HG02884 (cell line): Measurements from ENCODE around the gene MAD1L1.

Experiments
- ATAC-seq: cut with Tn5 transposase; IDR thresholded peaks from one replicate; pipeline ENCODE4 v1.9.1; 2021; ENCODE audit warnings: mild to moderate bottlenecking, moderate library complexity; ENCODE audit not compliant: unreplicated experiment

MAD1L1 gene

DNA sequence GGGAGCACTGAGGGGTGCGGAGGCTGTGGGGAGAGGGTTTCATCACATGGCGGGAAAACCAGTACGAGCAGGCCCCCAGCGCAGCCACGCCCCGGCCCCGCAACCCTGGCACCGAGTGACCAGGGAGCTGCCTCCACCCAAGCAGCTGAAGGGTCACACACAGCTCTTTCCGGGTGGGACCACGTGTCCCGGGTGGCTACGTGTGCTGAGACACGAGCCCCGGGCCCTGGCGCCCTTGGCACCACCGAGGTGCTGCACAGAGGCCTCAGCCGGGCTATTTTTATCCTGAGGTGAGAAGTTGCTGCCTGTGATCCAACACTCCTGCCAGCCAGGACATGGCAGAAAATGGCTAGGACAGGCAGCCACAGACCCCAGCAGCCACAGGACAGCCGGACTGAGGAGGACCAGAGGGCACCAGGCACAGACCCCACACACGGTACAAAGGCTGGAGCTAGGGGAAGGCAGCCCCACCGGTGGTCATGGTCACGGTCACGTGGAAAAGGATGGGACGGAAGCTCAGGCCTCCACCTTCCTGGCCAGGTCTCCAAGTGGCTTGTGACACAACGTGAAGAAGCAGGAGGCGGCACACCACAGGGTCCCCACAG is 223.7 kb downstream of the MAD1L1 start:
- no peak for ATAC-seq

DNA sequence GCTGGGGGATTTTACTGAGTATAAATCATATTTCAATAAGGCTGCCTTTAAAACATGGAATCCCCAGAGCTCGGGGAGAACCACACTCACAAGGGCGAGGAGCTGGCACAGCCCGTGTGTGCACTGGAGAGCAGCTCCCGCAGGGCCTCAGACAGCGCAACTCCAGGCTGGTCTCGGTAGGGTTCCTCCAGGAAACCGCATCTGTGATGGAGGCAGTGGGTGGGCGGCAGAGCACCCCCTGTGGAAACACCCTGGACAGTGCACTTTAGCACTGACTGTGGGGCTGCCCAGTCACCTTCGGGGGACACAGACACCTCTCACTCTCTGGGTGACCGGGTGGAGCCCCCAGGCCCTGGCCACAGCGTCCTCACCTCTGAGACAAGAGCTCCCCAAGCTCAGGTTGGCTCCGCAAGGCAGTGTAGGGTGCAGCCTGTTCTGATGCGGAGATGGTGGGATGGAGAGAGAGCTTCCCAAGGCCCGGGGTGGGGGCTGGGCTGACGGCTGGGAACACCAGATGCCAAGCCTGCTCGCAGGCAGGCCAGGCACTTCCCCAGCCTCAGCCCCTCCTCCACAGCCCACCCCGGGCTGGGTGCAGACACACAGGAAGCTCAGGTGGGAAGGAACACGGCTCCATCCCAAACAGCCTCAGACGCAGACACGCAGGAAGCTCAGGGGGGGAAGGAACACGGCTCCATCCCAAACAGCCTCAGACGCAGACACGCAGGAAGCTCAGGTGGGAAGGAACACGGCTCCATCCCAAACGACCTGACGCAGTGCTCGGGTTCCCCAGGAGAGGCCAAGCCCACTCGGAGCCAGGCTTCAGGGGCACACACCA is 224.4 kb downstream of the MAD1L1 start:
- ATAC-seq, result no peak

DNA sequence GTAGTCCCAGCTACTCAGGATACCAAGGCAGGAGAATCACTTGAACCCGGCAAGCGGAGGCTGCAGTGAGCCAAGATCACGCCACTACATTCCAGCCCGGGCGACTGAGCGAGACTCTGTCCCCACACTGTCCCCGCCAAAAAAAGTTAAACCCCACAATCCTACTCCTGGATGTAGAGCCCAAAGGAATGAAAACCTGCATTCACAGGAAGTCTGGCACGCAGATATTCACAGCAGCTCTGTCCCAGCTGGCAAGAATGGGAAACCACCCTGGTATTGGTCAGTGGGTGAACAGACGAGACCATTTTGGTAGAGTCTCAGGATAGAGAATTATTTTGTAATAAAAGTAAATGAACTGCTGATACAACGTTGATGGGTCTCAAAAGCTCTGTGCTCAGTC is 225.2 kb downstream of the MAD1L1 start:
- ATAC-seq, result no peak

DNA sequence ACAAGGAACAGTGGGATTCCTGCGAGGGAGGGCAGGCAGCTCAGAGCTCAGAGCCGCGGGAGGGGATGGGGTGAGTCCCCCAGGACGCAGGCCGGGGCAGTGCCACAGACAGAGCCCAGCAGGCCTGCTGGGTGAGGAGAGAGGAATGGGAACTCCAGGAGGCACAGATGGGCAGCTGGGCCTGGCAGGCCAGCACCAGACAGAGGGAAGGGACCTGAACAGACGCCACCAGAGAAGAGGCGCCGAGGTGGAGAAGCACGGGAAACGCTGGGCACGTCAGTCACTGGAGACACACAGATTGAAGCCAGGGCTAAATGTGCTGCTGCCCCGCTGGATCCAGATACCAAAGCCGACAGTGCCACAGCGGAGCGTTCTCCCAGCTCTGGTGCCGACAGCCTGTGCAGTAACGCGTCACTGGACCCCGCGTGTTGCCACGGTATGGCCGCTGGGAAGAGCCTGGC is 225.8 kb downstream of the MAD1L1 start:
- ATAC-seq, result no peak

DNA sequence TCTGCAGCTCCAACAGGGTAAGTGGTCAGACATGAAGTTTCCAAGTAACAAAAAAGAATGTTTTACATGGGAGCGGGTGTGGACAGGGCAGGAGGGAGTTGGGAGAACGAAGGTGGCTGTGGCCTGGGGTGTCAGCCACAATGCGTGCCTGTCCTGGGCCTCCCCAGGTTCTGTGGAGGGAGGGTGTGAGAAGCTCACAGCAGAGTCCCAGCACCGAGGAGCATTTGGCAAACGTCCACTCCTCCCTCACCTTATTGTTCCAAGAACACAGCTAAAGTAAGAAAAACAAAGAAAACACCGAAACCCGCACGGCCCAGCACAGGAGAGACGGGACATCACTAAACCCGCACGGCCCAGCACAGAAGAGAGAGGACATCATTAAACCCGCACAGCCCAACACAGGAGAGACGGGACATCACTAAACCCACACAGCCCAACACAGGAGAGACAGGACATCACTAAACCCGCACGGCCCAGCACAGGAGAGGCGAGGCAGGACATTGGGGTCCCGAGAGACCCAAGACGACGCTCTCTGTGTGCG is 226.4 kb downstream of the MAD1L1 start:
- no peak for ATAC-seq

DNA sequence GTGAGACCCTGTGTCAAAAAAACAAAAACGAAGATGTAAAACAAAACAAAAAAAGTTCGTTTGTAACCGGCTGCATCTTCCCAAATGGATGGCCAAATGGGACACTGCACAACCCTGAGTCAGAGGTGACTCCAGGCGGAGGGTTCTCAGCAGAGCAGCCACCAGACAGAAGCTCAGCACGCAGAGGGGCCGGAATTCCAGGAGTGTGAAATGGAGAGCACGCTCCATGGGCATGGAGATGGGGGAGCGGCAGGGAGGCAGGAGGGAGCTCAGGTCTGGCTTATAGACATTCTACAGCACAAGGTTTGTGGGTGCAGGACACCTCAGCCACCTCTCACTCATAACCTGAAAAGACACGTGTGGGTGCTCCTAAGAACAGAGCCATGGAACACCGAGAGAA is 227.0 kb downstream of the MAD1L1 start:
- ATAC-seq, result no peak

DNA sequence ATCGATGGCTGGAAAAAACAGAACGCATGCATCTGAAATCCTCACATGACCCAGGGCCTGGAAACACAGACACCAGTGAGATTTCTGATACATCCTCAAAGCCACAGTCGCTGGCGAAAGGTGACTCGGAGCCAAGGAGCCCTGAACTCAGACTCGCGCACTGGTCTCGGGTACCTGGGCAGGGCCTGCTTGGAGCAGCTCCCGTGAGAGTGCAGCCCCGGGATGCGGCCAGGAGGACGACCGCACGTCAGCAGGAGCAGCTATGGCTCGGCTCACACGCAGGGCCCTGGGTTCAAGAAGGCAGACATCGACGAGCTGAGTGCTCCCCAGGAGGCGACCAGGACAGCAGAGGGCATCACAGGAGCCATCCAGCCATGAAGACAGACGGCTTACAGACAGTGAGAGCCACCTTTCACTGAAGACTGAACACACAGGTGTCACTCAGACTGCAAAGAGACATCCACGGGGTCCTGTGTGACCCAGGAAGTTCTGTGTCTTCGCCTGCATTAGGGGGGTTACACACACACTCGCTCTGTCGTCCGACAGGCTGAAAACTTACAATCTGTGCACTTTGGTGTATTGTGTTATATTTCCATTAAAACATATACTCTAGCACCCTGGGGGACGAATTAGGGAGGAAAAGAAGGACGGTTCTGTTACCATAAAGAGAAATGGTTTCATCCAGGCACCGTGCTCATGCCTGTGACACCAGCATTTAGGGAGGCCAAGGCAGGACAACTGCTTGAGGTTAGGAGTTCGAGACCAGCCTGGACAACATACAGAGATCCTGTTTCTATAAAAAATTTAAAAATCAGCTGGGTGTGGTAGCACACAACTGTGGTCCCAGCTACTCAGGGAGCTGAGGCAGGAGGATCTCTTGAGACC is 227.7 kb downstream of the MAD1L1 start:
- ATAC-seq, result no peak

DNA sequence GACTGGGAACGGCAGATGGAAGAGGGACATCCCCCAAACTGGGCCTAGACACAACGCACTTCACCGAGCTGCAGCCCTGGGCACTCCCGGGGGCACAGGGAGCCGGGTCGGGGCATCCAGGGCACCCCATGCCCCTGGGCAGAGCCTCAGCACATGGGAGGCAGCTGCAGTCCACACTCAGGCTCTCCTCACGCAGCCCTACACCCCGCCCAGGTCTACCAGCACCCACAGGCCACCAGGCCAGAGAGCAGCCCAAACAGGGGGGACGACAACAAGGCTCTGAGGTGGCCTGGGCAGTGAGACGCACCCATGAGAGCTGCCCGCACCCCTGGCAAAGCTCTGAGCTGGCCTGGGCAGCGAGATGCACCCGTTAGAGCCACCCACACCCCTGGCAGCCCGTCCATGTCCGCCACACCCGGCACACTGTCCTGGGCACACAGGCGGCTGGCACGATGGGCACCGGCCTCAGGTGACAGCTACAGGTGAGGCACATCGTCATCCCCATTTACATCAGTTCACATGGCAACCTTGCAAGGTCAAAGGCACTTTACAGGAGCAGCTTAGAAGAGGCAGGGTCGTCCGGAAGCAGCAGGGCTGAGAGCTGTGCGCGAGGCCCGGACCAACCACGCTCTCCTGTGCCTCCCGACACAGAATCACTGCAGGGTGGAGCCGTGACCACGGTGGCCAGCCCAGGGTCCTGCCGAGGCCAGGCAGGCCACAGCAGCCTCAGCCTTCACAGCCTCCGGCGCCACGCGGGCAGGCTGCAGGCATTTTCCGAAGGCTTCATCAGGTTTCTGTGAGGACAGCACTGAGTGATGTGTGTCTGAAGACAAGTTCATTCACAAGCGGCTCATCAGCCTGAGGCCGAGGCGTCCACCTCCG is 228.6 kb downstream of the MAD1L1 start:
- no peak for ATAC-seq

DNA sequence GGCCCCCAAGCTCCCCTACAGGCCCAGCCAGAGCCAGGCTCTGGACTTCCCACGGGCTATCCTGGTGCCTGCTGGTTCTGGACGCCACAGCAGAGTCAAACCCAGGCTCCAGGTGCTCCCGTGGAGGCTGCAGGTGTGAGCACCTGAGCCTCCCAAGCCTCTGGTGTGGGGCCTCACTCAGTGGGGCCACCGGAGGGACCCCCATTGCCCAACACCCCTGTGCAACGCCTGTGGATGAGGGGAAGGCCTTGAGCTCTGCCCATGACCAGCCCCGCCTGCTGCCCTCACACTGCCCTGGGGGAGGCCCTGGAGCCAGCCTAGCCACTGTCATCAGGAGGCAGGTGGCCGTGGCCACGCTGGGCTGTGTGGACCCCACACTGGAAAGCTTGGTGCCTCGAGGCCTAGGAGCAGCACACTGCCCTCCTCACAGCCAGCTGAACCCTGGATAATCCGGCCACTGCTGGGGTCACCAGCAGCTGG is 229.3 kb downstream of the MAD1L1 start:
- ATAC-seq, result no peak

DNA sequence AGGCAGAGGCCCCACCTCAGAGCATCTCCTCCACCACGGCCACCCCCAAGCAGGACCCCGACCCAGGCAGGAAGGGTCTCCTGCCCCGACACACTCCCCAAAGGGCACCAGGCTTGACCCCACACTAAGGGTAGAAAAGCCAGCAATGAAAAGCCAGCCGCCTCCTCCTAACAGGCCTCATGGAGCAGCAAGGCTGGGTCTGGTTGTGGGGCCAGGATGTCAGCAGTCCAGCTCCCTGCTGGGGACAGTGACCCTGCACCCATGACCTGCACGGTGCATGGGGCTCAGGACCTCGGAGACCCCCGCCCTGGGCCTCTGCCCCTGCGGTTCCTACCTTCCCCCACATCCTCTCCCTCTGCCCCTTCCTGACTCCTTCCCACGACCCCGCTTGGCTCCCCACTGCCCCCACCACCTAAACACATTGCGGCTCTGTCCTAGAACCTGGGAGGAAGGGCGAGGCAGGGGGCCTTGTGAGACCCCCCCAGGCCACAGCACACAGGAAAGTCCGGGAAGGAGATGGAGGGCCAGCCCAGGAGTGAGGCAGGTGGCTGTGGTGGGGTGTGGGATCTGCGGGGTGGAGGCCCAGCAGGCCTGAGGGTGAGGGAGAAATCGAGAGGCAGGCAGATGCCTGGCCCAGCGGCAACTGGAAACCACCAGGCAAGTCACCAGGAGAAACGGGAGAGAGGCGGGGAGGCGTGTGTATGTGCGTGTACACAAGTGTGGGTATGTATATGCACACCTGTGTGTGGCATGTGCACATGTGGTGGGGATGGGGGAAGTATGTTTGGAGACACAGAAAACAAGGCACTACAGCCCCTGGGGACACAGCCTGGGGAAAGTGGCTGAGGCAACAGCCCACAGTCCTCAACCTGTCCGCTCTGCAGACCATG is 229.9 kb downstream of the MAD1L1 start:
- no peak for ATAC-seq

DNA sequence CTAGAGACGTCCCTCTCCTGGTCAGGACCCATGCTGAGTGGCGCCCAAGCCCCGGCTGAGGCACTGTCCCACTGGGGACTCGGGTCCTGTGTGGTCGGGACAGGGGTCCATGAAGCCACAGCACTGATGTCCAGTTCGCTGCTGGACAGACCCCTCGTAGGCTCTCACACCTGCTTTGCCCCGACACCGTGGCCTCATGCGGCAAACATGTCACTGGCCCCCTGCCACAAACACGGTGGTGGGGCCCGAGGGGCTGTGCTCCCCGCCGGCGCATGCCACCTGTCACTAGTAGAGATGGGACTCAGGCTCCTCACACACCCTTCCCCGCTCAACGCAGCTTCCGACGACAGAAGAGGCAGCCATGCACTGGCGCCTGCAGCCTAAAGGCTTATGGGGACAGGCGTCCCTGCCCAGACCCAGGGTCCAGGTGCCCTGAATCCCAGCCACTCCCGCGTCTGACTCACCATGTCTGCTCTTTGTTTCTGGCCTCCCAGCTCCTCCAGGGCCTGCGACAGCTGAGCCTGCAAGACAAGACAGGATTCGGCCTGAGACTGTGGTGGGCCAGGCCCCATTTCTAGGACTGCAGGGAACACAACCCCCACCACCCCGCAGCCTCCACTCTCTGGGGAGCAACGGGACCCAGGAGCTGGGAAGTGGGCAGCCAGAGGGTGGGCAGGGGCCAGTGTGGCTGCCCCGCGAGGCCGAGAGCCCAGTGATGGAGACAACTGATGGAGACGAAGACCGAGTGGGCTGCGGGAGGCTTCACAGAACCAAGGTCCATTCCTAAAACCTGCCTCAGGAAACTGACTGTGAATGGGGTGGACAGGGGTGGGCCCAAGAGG is 230.9 kb downstream of the MAD1L1 start:
- ATAC-seq, result no peak

DNA sequence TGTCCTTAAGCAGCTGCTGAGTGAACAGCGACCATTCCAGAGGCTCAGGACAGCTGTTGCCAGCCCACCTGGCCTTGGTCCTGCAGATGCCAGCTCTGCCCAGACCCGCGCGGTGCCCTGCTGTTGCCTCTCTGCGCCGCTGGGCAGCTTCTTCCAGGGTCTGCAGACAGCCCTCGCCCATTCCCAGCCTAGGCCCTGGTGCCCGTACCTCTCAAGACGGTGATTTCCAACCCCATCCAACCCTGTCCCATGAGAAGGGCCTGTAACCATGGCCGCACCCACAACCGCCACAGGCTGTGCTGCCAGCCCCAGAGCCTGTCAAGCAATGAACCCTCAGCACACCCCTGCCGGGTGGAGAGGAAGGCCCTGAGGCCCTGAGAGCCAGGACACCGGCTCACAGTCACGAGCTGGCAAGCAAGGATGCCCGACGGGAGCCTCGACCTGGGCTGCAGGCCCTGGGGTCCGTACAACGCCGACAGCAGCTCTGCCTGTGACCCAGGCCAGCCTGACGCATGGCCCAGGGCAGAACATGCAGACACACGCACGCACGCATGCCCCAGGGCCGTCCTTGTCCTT is 231.9 kb downstream of the MAD1L1 start:
- ATAC-seq, result no peak

DNA sequence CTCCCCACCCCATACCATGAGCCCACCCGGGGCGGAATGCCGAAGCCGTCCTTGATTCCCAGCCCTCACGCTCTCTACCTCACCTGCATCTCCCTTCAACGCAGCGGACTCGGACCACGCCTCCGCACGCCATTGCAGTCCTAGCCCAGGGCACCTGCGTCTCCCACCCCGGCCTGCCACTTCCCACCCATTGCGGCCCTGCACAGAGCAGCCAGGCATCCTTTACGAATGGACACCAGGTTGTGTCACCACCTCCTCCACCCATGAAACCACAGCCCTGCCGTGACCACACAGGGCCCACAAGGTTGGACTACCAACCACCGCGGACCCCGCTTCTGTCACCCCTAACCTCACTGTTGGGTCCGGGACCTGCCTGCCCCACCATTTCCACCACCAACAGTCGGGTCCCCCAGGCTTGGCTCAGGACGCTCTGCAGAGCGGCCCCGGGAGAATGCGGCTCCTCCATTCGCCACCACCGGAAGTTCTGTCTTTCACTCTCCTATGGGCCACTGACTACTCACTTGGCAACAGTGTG is 232.5 kb downstream of the MAD1L1 start:
- no peak for ATAC-seq

DNA sequence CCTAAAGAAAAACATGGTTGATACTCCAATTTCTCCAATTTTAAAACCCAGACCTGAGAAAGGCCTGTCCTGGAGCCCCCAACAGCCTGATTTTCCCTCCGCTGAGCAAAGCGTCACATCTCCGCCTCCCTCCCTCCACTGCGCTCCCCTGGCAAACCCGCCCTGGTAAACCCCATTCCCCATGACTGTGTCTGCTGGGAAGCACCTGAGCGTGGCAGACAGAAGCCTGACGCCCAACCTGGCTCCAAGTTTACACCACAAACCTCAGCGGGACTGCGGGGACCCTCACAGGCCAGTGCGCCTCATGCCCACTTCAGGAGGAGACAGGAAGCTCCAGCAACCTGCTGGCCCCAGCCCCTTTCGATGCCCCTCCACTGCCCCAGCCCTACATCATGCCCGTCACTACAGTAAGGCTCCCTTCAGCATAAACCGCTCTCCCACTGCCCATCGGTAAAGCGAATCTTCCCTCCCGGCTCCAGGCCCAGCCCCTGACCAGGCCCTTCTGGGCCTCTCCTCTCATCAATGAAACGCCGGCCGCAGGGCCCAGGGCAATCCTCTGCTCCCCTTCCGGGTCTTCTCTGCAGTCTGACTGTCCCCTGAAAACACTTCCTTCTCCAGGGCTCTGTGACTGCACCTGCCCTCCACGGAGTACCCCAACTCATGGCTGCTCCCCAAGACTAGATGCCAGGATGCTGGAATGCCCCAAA is 233.3 kb downstream of the MAD1L1 start:
- no peak for ATAC-seq

DNA sequence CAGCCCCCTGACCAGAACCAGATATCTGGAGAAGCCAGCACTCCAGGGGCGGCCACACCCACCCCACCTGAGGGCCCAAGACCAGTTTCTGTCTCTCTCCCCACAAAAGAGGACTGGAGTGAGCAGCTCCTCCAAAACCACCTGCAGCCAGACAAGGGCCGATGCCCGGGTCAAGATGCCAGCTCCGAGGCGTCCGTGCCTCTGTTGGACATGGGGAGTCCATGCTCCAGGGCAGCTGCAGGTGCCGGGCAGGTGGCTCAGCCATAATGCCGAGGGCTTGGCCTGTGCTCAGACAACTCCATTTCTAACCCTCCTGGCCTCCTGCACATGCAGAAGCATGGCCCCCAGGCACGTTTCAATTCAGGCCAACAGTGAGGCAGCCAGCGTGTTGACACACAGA is 234.6 kb downstream of the MAD1L1 start:
- ATAC-seq, result no peak

DNA sequence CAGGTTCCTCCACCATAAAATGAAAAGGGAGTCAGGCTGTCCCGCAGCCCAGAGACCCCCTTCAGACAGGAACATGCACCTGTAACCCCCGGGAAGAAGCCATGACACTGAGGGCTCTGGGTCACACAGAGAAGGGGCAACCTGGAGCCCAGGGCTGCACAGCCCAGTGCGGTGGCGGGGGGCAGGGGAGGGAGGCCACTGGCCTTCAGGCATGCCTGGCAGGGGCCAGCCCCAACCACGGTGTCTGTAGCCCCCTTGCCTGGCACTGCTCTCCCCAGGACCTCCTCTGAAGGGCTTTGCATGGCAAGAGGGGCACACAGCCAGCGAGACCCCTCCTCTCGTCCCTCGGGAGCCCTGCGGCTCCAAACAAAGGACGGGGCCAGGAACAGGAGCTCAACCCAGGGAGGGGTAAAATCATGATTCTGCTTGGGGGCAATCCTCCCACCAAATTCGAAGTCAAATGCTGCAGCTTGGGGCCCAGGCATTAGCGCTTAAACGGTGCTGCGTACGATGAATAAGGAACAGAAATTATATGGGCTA is 235.1 kb downstream of the MAD1L1 start:
- no peak for ATAC-seq

DNA sequence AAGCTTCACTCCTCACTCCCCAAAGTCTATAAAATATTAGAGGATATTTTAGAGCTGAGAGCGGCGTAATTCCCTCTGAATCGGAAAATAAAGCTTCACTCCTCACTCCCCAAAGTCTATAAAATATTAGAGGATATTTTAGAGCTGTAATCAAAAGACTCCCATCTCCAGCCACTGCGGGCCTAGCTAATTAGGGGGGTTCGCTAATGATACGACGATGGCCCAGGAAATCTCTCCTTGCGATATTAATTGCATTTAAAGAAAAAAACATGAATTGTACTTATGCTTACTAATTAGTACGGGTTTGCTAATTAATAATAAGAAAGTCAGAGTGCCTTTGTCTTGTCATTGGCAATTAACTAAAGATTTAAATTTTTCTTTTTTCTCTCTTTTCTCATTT is 235.9 kb downstream of the MAD1L1 start:
- no peak for ATAC-seq
